GM21528 (cell line): ENCODE measurements around the gene HYDIN.
"Not testable (repeated sequence)": the region's sequence is repeated elsewhere in the genome, so short reads cannot be mapped to it uniquely, and the experiment has no call there.

Experiments used
- ATAC-seq: cut with Tn5 transposase; IDR thresholded peaks from one replicate; pipeline ENCODE4 v1.9.1; 2021; ENCODE audit warnings: mild to moderate bottlenecking, moderate library complexity; ENCODE audit not compliant: unreplicated experiment, low FRiP score

The HYDIN gene

GRCh38 chr16:71019067-71019682, 211.3 kb downstream of the HYDIN start:
- not testable (repeated sequence) for ATAC-seq

DNA sequence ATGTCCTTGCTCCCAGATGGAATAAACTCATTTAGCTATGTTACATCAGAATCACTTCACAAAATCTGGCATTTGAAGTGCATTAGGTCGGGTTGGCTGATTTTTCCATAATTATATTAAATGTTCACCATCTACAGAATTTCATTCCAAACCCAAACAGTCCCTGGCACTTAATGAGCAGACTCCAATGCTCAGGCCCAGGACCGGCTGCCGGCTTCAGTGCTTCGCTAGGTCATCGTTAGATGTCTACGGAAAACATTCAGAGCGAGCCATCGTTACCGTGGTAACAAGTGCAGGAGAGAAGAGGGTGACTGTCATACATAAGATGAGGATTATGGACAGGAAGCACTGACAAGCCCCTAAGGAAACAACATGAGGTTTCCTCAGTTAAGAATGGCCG, 215.1 kb downstream of the HYDIN start:
- not testable (repeated sequence) for ATAC-seq

GRCh38 chr16:71009440-71010223, 220.9 kb downstream of the HYDIN start:
- not testable (repeated sequence) for ATAC-seq

- not testable (repeated sequence) for ATAC-seq
Measured at GRCh38 chr16:71006516-71006915, 224.0 kb downstream of the HYDIN start.

DNA sequence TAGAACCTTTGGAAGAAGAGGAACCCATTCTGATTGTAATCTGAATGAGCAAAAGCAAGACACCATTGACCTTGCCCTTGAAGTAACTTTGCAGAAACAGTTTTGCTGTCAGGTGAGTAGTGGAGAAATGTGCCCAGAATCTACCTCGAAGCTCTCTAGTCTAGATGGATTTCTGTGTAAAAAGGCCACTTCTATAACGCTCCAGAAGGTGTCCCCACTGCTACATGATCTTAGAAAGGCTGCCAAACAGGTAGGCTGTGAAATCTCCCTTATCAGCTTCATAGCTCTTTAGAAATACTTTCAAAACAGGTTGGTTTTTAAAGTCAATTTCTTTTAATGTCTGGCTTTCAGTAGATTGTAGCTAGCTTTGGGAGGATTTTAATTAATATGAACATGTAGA, 230.8 kb downstream of the HYDIN start:
- ATAC-seq = not testable (repeated sequence)

DNA sequence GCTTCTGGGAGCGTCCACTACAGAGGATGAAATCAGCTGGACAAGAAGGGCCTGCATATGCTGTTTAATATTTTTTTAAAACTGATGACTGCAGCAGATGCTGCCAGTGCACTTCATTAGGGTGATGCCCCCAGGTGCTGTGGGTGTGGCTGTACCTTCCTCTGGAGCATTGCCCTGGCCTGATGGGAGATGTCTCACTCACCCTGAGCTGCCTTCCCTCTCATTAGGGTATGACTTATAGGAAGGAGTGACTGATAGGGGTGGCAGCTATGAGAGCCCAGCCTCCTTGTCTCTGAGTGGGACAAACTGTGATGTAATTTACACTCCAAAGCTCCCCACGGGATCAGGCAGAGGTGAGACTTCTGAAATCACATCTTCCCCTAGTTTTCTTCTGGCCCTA, 234.7 kb downstream of the HYDIN start:
- not testable (repeated sequence) for ATAC-seq

- ATAC-seq = not testable (repeated sequence)
Measured at GRCh38 chr16:70992511-70992910, 238.0 kb downstream of the HYDIN start.

DNA sequence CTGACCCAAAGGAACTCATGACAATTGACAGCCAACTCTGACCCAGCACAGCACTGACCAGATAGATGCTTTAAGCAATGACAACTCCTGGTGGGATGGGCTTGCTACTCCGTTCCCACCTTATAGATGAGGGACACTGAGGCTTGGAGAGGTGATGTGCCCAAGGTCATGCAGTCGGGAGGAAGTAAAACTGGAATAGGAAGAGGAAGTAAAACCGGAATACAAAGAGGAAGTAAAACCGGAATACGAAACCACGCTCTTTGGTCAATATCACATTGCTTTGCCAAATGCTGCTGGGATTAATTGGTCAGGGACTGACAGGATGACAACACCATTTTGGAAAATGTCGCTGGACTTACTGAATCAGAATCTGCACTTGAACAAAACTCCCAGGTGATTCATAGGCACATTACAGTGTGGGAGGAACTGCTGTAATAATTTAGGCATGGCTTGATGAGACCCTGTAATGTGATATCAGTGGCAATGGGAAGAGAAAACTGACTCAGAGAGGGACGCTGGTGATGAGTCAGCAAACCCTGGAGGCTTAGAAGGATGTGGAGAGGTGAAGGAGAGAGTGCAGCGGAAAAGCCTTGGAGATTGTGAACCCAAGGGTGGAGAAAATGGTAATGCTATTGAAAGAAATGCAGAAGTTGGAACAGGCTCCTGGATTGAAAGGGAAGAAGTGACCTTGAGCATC, 243.4 kb downstream of the HYDIN start:
- ATAC-seq = not testable (repeated sequence)

DNA sequence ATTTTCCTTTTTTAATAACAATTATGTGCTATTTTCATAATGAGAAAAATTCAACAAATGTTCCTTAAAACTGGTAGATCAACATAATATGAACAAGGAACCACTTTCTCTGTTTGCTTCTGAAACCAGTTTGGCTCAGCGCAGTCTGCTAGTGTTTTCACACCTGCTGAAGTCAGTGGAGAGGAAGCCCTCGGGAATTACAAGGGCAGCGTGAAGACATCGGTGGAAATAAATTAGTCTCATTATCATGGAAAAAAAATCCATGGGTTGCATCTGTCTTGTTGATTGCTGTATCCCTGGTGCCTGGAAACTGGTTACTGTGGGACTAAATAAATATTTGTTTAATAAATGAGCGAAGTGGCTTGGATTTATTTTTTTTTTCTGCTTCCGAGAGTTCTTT, 245.8 kb downstream of the HYDIN start:
- not testable (repeated sequence) for ATAC-seq

DNA sequence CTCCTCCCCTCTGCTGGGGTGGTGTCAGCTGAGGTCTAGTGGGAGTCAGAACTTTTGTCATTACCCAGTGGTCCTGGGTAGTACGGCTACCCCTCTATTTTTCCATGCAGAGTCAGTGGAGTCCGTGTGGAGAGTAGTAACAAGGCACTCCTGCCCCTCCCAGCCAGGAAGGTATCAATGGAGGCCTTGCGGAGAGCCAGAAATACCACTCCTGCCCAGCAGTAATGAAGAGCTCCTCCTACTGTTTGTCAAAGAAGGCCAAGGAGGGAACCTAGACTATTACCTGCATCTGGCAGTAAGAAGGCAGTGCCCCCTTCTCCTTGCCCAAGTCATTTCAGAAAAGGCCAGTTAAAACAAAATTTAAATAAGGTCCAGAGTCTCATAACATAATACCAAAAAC, 262.2 kb downstream of the HYDIN start:
- ATAC-seq = not testable (repeated sequence)

- ATAC-seq = not testable (repeated sequence)
Measured at GRCh38 chr16:70960169-70960568, 270.4 kb downstream of the HYDIN start.

DNA sequence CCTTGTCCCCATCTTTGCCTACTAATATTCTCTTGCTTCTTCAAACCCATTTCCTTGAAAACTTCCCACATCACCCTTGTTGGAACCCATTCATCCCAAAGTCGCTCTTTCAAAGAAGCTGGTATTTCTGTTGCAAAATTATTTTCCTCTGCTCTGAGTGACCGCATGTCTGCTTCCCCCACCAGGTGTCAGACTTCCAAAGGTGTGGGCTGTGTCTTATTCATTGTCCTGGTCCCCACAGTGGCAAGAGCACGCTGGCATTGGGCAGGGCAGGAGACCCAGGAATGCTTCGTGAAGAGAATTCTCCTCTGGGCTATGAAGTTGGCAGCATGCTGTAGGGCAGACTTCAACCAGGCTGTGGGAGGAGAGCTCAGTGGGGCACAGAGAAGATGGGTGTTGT, 275.6 kb downstream of the HYDIN start:
- ATAC-seq = not testable (repeated sequence)

DNA sequence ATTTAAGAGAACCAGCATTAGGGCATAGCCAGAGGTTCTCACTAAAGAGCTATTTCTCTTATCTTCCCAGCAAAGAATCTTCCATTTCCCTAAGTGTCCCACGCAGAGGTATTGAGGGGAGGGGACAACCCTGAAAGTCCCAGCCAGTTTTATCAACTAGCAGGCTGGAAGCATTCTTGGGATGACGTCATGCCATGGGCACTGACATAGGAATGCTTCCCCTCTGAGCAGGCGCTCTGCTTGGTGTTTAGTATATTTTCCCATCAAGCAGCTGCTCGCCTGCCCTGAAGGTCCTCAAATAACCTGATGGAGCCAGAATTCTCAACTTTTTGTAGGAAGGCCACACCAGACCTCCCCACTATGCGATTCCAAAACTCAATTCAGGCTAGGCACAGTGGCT, 276.7 kb downstream of the HYDIN start:
- not testable (repeated sequence) for ATAC-seq

DNA sequence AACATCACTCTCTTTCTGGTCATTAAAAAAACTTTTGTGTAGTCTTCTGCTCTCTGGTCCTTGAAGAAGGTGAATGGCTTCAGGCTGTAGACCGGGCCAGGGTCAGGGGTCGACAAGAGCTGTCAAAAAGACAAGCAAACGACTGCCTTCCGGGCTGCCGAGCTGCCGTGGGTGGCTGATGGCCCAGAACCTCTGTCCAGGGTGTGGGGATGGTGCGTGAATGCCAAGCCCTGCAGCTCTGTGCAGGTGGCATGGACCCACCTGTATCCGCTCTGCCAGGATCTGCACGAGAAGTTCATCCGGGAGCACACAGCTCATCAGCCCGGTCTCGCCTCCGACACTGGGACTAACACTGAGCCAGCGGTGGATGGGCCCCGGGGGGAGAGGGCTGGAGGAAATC, 287.0 kb downstream of the HYDIN start:
- not testable (repeated sequence) for ATAC-seq

GRCh38 chr16:70939690-70940359, 290.7 kb downstream of the HYDIN start:
- not testable (repeated sequence) for ATAC-seq

- not testable (repeated sequence) for ATAC-seq
Measured at GRCh38 chr16:70936781-70937525, 293.6 kb downstream of the HYDIN start.

DNA sequence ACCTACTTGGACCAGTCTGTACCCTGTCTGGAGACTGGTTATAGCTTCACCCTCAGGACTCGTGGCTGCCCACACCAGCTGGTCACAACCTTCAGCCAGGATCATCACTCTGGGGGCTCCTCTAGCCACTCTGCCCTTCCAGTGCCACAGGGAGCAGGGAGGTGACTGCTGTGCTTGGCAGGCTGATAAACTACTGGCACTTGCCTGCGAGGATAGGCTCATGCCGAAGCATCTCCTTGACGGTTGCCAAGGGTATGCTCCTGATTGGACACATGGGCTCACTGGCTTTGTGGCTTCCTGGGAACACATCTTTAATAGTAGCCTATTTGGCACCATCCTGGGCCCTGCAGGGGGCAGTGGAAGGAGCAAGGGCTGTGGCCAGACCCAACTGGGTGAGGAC, 295.2 kb downstream of the HYDIN start:
- not testable (repeated sequence) for ATAC-seq

- ATAC-seq = not testable (repeated sequence)
Measured at GRCh38 chr16:70933746-70934145, 296.8 kb downstream of the HYDIN start.

DNA sequence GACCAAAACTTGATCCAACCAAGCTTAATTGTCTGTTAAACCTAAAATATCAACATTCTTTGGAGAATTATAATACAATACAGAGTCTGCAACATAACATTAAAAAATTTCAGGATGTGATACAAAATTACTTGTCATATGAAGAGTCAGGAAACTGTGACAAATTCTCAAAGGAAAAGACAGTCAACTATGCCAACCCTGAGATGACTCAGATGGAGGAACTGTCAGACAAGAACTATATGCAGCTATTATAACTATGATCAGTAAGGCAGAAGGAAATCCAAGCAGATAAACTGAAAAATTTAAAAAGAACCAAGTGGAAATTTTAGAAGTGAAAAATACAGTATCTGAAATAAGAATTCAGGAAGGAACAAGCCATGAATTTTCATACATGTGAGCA, 299.8 kb downstream of the HYDIN start:
- not testable (repeated sequence) for ATAC-seq

DNA sequence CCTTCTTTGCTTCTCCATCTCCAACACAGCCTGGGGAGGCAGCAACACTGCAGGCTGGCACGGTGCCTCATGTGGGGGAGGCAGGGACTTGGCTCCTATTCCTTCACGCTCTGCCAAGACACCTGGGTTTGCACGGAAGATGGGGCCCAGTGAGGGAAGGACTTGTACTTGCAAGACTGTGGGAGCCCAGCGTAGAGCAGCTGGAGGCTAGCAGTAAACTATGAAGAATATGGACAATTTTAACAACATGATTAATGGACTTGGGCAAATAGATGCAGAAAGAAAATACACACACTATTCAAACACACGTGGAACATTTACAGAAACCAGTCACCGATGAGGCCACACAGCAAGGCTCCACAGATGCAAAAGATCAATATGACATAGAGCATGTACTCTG, 308.4 kb downstream of the HYDIN start:
- not testable (repeated sequence) for ATAC-seq
